Nephron progenitor cell (in vitro differentiated cells): ENCODE data around the gene PIK3CA.
"Not testable (repeated sequence)": the region's sequence is repeated elsewhere in the genome, so short reads cannot be mapped to it uniquely, and the experiment has no call there.

ENCODE experiments used
- DNase-seq: peaks from one replicate; pipeline ENCODE4 v3.0.0; 2021
- H3K27ac Mint-ChIP-seq: 2 replicates; pipeline ENCODE4 v1.8.0; 2021; ENCODE audit warnings: mild to moderate bottlenecking, moderate library complexity, mixed read lengths
- H3K27me3 Mint-ChIP-seq: 2 replicates; pipeline ENCODE4 v1.8.0; 2021; ENCODE audit warnings: mild to moderate bottlenecking, low read depth, mixed read lengths; ENCODE audit not compliant: poor library complexity
- H3K36me3 Mint-ChIP-seq: 2 replicates; pipeline ENCODE4 v1.8.0; 2021; ENCODE audit warnings: low read depth, mixed read lengths
- H3K4me1 Mint-ChIP-seq: 2 replicates; pipeline ENCODE4 v1.8.0; 2021; ENCODE audit warnings: mixed read lengths
- H3K4me3 Mint-ChIP-seq: 2 replicates; pipeline ENCODE4 v1.8.0; 2021; ENCODE audit warnings: mild to moderate bottlenecking, moderate library complexity, mixed read lengths
- H3K9me3 Mint-ChIP-seq: 2 replicates; pipeline ENCODE4 v1.8.0; 2021; ENCODE audit warnings: mild to moderate bottlenecking, moderate library complexity, mixed read lengths
- TF ChIP-seq, protein P1 (sequence below): fragments of 200-600 bp; sonication (generic); IDR thresholded peaks from 2 replicates; pipeline ENCODE4 v1.5.0; 2021; ENCODE audit warnings: antibody characterized with exemption

The PIK3CA gene

GRCh38 chr3:179236669-179237301 is 88.6 kb downstream of the PIK3CA start:
- no peak overlapping the region for H3K27ac Mint-ChIP-seq
- H3K36me3 Mint-ChIP-seq, result peaks cover 28% of the 10 kb centered on the region

GRCh38 chr3:179240299-179240698 is 92.1 kb downstream of the PIK3CA start:
- not testable (repeated sequence) for H3K27me3 Mint-ChIP-seq, H3K4me3 Mint-ChIP-seq, H3K9me3 Mint-ChIP-seq, H3K4me1 Mint-ChIP-seq, H3K36me3 Mint-ChIP-seq, DNase-seq, H3K27ac Mint-ChIP-seq

More at GRCh38 chr3:179236669-179237301, 88.6 kb downstream of the PIK3CA start:
- no peaks in the 10 kb centered on the region for H3K4me1 Mint-ChIP-seq
- DNase-seq, result no peak
- TF ChIP-seq, protein P1, sequence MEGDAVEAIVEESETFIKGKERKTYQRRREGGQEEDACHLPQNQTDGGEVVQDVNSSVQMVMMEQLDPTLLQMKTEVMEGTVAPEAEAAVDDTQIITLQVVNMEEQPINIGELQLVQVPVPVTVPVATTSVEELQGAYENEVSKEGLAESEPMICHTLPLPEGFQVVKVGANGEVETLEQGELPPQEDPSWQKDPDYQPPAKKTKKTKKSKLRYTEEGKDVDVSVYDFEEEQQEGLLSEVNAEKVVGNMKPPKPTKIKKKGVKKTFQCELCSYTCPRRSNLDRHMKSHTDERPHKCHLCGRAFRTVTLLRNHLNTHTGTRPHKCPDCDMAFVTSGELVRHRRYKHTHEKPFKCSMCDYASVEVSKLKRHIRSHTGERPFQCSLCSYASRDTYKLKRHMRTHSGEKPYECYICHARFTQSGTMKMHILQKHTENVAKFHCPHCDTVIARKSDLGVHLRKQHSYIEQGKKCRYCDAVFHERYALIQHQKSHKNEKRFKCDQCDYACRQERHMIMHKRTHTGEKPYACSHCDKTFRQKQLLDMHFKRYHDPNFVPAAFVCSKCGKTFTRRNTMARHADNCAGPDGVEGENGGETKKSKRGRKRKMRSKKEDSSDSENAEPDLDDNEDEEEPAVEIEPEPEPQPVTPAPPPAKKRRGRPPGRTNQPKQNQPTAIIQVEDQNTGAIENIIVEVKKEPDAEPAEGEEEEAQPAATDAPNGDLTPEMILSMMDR, result no peak
- no peak overlapping the region for H3K4me3 Mint-ChIP-seq
- H3K27me3 Mint-ChIP-seq, result no peaks in the 10 kb centered on the region
- no peaks in the 10 kb centered on the region for H3K9me3 Mint-ChIP-seq

DNA sequence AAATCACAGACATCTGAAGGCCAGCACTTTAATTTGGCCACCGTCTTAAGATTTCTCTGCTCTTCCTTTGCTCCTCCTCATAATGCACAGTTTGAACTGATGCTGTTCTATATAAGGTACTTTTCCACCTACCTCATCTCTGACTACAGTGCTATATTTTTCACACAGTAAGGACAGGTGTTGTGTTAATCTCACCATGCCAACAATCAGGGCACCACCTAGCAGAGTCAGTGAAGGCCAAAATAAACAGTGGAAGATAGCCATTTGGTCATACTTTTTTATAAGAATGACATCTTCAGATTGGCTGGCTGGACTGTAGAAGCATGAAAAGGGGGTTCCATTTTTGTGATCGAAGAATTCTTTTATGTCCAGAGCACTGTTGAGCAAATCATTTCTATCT is 94.7 kb downstream of the PIK3CA start:
- not testable (repeated sequence) for H3K27ac Mint-ChIP-seq, H3K4me1 Mint-ChIP-seq, H3K4me3 Mint-ChIP-seq, H3K9me3 Mint-ChIP-seq, H3K27me3 Mint-ChIP-seq, DNase-seq
- H3K36me3 Mint-ChIP-seq, result peaks cover 13% of the 10 kb centered on the region

GRCh38 chr3:179244878-179245277 is 96.7 kb downstream of the PIK3CA start:
- no peak for DNase-seq
- no peaks in the 10 kb centered on the region for H3K4me1 Mint-ChIP-seq
- TF ChIP-seq, protein P1, result no peak
- no peaks in the 10 kb centered on the region for H3K27me3 Mint-ChIP-seq
- H3K4me3 Mint-ChIP-seq, result no peak overlapping the region
- no peaks in the 10 kb centered on the region for H3K9me3 Mint-ChIP-seq
- no peak overlapping the region for H3K27ac Mint-ChIP-seq
- H3K36me3 Mint-ChIP-seq, result peaks cover 23% of the 10 kb centered on the region

GRCh38 chr3:179247289-179248015 is 99.3 kb downstream of the PIK3CA start:
- Mint-ChIP-seq H3K27ac (no peak overlapping the region), H3K4me3 (no peak overlapping the region), H3K27me3 (peaks cover 3% of the 10 kb centered on the region), H3K36me3 (peaks cover 40% of the 10 kb centered on the region), H3K9me3 (no peaks in the 10 kb centered on the region), H3K4me1 (no peaks in the 10 kb centered on the region)
- DNase-seq, result no peak
- TF ChIP-seq, protein P1, result no peak

DNA sequence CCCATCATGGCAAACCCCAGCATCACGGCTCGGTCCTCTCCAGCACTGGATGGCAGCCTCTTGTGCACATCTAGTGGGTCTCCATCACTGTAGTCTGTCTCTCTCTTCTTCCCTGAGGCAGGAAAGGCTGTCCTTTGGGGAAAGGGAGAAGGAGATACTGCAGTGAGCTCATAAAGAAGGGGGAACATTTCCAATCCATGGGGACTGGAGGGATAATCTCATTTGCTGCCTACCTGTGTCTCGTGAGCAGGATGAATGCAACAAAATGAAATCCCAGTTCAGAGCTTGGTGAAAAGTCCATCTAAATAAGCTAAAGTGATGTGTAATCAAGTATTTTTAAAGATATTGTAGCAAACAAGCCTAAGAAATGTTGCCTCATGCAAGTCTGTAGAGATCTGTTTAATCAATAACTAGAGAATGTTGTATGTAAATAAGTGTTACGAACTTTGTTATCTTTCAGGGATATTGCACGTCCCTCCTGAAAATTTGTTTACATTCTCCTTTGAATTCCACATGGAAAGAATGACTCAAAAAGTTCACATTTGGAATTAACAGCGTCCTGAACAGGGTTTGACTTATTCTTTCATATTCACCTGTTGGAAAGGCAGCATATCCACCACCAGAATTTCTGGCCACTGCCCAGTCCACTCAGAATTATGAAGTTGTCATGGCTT is 102.8 kb downstream of the PIK3CA start, which contains the start of gene KCNMB3:
Gene KCNMB3, minus strand, starts transcription at position 312 of the 674 bp plus-strand sequence. Its CDS starts 124 bp downstream, at position 188.
- Mint-ChIP-seq H3K4me3 (no peak within 1 kb of the TSS), H3K36me3 (peaks cover 52% of the 10 kb centered on the region), H3K4me1 (no peaks in the 10 kb centered on the region), H3K27me3 (peaks cover 4% of the 10 kb centered on the region), H3K27ac (no peak within 1 kb of the TSS), H3K9me3 (peaks cover 12% of the 10 kb centered on the region)
- no peak for DNase-seq
- TF ChIP-seq, protein P1, result no peak
